ENCODE results near the gene PROSER1.
"Not testable (repeated sequence)": the region's sequence is repeated elsewhere in the genome, so short reads cannot be mapped to it uniquely, and the experiment has no call there.

PROSER1 gene

GRCh38 chr13:39012608-39013007 lies 25.3 kb downstream of the PROSER1 start:
- no peaks in the 10 kb centered on the region for H3K9me3 ChIP-seq (ENCODE audit: control insufficient read depth, low read length)
- H3K27me3 ChIP-seq (ENCODE audit: control insufficient read depth, insufficient read depth, low read length): no peaks in the 10 kb centered on the region
- H3K4me1 ChIP-seq: no peaks in the 10 kb centered on the region
- H3K27ac ChIP-seq: no peak overlapping the region
- no peaks in the 10 kb centered on the region for H3K36me3 ChIP-seq (ENCODE audit: control insufficient read depth, insufficient read depth, low read length)
- no peaks in the 10 kb centered on the region for H3K79me2 ChIP-seq
- H3K9ac ChIP-seq: no peak overlapping the region
- H2AFZ ChIP-seq: no peak overlapping the region
- no peak overlapping the region for H3K4me3 ChIP-seq (ENCODE audit: low read depth, low read length)
- TF ChIP-seq CTCF (IDR thresholded peaks at IDR 0.05): no peak
- no peak overlapping the region for H3K4me2 ChIP-seq (ENCODE audit: low read length)

DNA sequence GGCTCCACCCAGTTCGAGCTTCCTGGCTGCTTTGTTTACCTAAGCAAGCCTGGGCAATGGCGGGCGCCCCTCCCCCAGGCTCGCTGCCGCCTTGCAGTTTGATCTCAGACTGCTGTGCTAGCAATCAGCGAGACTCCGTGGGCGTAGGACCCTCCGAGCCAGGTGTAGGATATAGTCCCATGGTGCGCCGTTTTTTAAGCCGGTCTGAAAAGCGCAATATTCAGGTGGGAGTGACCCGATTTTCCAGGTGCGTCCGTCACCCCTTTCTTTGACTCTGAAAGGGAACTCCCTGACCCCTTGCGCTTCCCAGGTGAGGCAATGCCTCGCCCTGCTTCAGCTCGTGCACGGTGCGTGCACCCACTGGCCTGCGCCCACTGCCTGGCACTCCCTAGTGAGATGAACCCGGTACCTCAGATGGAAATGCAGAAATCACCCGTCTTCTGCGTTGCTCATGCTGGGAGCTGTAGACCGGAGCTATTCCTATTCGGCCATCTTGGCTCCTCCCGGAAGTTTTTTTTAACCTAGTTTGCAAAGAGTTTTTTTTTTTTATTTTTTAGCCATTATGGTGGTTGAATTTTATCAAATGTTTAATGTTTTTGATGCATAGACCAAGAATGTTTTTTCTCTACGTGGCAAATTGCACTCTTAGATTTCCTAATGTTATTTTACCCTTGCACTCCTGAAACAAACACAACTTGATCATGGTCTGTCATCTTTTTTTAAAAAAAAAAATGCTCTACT lies 31.3 kb downstream of the PROSER1 start:
- H3K4me1 ChIP-seq; H3K27ac ChIP-seq; H3K4me3 ChIP-seq (ENCODE audit: low read depth, low read length); H3K79me2 ChIP-seq; H3K27me3 ChIP-seq (ENCODE audit: control insufficient read depth, insufficient read depth, low read length); H3K4me2 ChIP-seq (ENCODE audit: low read length); H3K9me3 ChIP-seq (ENCODE audit: control insufficient read depth, low read length); H3K9ac ChIP-seq; H3K36me3 ChIP-seq (ENCODE audit: control insufficient read depth, insufficient read depth, low read length); H2AFZ ChIP-seq: not testable (repeated sequence)

DNA sequence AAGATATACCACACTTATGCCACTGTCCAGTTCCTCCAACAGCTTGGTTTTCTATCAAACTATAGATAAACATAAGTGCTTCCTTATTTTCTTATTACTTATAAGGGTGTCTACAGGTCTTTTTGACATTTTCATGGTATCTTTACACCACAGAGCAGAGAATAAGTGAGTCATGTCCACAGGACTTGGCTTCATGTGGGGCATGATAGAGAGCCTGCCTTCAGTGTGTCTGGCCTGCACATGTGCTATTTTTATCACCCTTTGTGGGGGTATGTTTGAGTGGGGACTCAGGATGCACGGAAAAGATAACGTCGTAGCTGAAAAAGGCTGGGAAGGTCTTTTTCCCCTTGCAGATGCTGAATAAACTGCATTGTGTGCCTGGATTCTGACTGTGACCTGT lies 39.1 kb downstream of the PROSER1 start:
- Histone ChIP-seq H3K4me3 (ENCODE audit: low read depth, low read length) (no peak overlapping the region), H3K4me2 (ENCODE audit: low read length) (no peak overlapping the region), H3K4me1 (no peaks in the 10 kb centered on the region), H3K79me2 (no peaks in the 10 kb centered on the region), H3K27ac (no peak overlapping the region), H3K9me3 (ENCODE audit: control insufficient read depth, low read length) (no peaks in the 10 kb centered on the region), H3K36me3 (ENCODE audit: control insufficient read depth, insufficient read depth, low read length) (no peaks in the 10 kb centered on the region), H3K9ac (no peak overlapping the region), H3K27me3 (ENCODE audit: control insufficient read depth, insufficient read depth, low read length) (no peaks in the 10 kb centered on the region), H2AFZ (no peak overlapping the region)
- TF ChIP-seq CTCF (IDR thresholded peaks at IDR 0.05): no peak

- Histone ChIP-seq H3K27me3 (ENCODE audit: control insufficient read depth, insufficient read depth, low read length) (no peaks in the 10 kb centered on the region), H3K9me3 (ENCODE audit: control insufficient read depth, low read length) (no peaks in the 10 kb centered on the region), H3K4me3 (ENCODE audit: low read depth, low read length) (no peak overlapping the region), H3K4me1 (no peaks in the 10 kb centered on the region), H3K4me2 (ENCODE audit: low read length) (no peak overlapping the region), H3K9ac (no peak overlapping the region), H3K79me2 (no peaks in the 10 kb centered on the region), H2AFZ (no peak overlapping the region), H3K36me3 (ENCODE audit: control insufficient read depth, insufficient read depth, low read length) (no peaks in the 10 kb centered on the region), H3K27ac (no peak overlapping the region)
- TF ChIP-seq CTCF (IDR thresholded peaks at IDR 0.05): no peak
Measured at GRCh38 chr13:38993381-38993780, 44.5 kb downstream of the PROSER1 start.

DNA sequence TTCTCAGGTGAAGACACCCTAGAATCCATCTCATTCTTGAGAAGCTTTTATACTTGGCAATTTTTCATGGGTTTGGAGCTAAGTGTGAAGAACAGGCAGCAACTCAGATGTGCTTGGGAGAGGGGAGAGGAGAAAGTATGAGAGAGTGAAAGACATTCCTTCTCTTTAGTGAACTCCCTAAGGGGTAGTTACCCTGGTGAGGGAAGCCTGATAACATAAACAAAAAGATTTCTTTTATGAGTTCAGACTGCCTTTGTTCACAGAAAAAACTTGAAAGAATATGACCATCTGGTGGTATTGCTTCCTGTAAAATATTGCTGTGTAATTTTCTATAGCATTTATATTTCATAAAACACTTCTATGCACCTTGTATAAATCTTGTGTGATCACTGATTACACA lies 47.2 kb downstream of the PROSER1 start, which contains the start of gene STOML3:
STOML3 (minus strand) TSS at position 139 of the 400 bp plus-strand sequence; CDS start at position 29, 110 bp downstream.
- no peak within 1 kb of the TSS for H2AFZ ChIP-seq
- no peak within 1 kb of the TSS for H3K4me3 ChIP-seq (ENCODE audit: low read depth, low read length)
- no peaks in the 10 kb centered on the region for H3K27me3 ChIP-seq (ENCODE audit: control insufficient read depth, insufficient read depth, low read length)
- H3K27ac ChIP-seq: no peak within 1 kb of the TSS
- no peaks in the 10 kb centered on the region for H3K9me3 ChIP-seq (ENCODE audit: control insufficient read depth, low read length)
- no peak within 1 kb of the TSS for H3K4me2 ChIP-seq (ENCODE audit: low read length)
- no peaks in the 10 kb centered on the region for H3K79me2 ChIP-seq
- H3K36me3 ChIP-seq (ENCODE audit: control insufficient read depth, insufficient read depth, low read length): no peaks in the 10 kb centered on the region
- no peak for TF ChIP-seq CTCF (IDR thresholded peaks at IDR 0.05)
- no peak within 1 kb of the TSS for H3K9ac ChIP-seq
- no peaks in the 10 kb centered on the region for H3K4me1 ChIP-seq
